Measurements from ENCODE around the gene RPS21. TPM values are rescaled to one million over a fixed set of nuclear protein-coding genes. Genes with fewer than 3 reads are reported as not detected.

The RPS21 gene
- total and polyA plus RNA-seq, 2 of the 4 experiments (the other 2 are of a cell fraction): 2,710 to 4,298 TPM

DNA sequence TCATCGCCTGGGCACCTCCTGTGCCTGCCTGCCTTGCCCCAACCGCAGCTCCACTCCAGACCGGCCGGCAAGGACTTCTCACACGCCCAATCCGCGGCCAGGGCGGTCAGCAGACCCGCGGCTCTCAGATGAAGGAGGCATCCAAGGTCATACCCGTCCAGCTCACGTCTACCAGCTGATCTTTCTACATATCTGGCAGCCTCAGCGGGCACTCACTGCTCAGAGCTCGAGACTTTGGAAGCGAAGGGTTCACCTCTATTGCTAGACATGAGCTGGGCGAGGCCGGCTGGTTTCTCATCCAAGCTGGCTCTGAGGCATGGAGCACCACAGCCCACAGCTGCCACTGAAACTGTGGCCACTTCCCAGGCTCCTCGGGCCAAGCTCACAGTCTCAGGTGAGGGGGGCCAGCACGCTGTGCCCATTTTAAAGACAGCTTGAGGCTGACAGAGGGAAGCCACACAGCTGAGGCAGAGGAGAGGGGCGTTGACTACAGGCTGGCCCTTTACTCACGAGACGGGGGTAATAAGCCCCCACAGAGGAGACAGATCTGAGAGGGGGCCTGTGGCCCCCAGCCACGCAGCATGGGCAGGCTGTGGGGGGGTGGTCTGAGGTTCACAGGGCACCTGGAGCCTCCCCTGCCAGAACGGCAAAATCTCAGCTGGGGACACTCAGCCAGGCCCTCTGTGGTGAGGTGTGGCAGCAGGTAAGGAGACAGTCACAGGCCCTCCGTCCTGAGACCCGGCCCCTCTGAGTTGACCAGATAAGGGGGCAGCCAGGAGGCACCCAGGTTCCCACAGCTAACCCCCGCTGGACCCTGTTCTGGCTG is 21.8 kb upstream of the RPS21 start:
- H3K56ac ChIP-seq (ENCODE audit: extremely low read depth, insufficient read depth, low read length): no peak overlapping the region
- intact Hi-C loops (cut with micrococcal nuclease): no loop called here
- H3K36me3 ChIP-seq (ENCODE audit: control insufficient read depth, insufficient read depth, low read length): peaks cover 4% of the 10 kb centered on the region; the same call in 1 of the 2 replicates
- peaks cover 6% of the 10 kb centered on the region; the same call in 1 of the 2 replicates for H3K9me1 ChIP-seq (ENCODE audit: insufficient read depth, low read length)
- H3K23ac ChIP-seq (ENCODE audit: low read depth, low read length): no peak overlapping the region
- H2BK15ac ChIP-seq (ENCODE audit: low read depth, low read length): no peak overlapping the region
- no peak overlapping the region; the same call in 1 of the 2 replicates for H3K4me2 ChIP-seq (ENCODE audit: low read depth, low read length)
- ATAC-seq (ENCODE audit: low read depth) (no peak), DNase-seq (no peak)
- no peak overlapping the region for H2BK120ac ChIP-seq (ENCODE audit: low read depth, low read length)
- H2BK20ac ChIP-seq (ENCODE audit: low read depth, low read length): no peak overlapping the region
- no peak overlapping the region for H2AK9ac ChIP-seq (replicated peaks; ENCODE audit: low read depth, low read length, poor library complexity)
- no peak overlapping the region for H3K14ac ChIP-seq (replicated peaks; ENCODE audit: low read depth, low read length)
- no peak overlapping the region for H3K4me3 ChIP-seq (ENCODE audit: insufficient read depth, low read depth, low read length)
- H2BK5ac ChIP-seq (ENCODE audit: low read depth, low read length, poor library complexity, severe bottlenecking): no peak overlapping the region
- in situ Hi-C loops (cut with MboI; ENCODE audit: low sequenced_read_pairs): no loop called here
- H2AK5ac ChIP-seq (ENCODE audit: low read depth, low read length): no peak overlapping the region
- no peaks in the 10 kb centered on the region for H3K9me3 ChIP-seq (ENCODE audit: control insufficient read depth, insufficient read depth, low read length)
- ChIA-PET CTCF (interaction anchor here (0.8 to 2.0 kb wide), 2 partner anchors 9 to 10 kb away, joined by 3 to 6 read pairs; no protein-coding TSS in a partner anchor), POLR2A (ENCODE audit: unreplicated experiment) (no interaction called here)
- no peaks in the 10 kb centered on the region for H3K79me1 ChIP-seq (ENCODE audit: low read depth in 1 of 2, low read length in 2 of 2)
- H2AFZ ChIP-seq (replicated peaks; ENCODE audit: low read length, poor library complexity): no peak overlapping the region
- H4K5ac ChIP-seq (ENCODE audit: low read depth, low read length): no peak overlapping the region
- no peak overlapping the region for H4K8ac ChIP-seq (ENCODE audit: low read depth in 2 of 2, low read length in 2 of 2)
- no peak overlapping the region for H4K91ac ChIP-seq (ENCODE audit: insufficient read depth, low read depth, low read length)
- BruUV-seq (replicated peaks): no TSS peak
- H3K4me1 ChIP-seq (ENCODE audit: control insufficient read depth, insufficient read depth, low read length): peaks cover 26% of the 10 kb centered on the region
- H3K27ac ChIP-seq (ENCODE audit: insufficient read depth, low read length): no peak overlapping the region
- peaks cover 18% of the 10 kb centered on the region; the same call in 1 of the 2 replicates for H4K20me1 ChIP-seq (ENCODE audit: insufficient read depth, low read length)
- H3K4ac ChIP-seq (ENCODE audit: low read depth, low read length): no peak overlapping the region
- dilution Hi-C loops (cut with HindIII; ENCODE audit: low sequenced_read_pairs, unreplicated experiment): no loop called here
- no peak overlapping the region for H3K18ac ChIP-seq (ENCODE audit: low read depth, low read length)
- WGBS, 2 experiments (ENCODE audit: extremely low coverage in 2 of 2, insufficient read length in 1 of 2): 87% methylated on average over 13 of the region's 27 CpGs; no CpG with 5 or more reads in 1 of the 2 experiments
- no peak overlapping the region for H3K9ac ChIP-seq (ENCODE audit: low read depth, low read length)
- no peaks in the 10 kb centered on the region for H3K27me3 ChIP-seq (ENCODE audit: control insufficient read depth, insufficient read depth, low read length)
- TF ChIP-seq MAFK (IDR thresholded peaks at IDR 0.05; ENCODE audit: low read depth, low read length): no peak
- TF ChIP-seq BHLHE40 (IDR thresholded peaks at IDR 0.05; ENCODE audit: low read depth, low read length): no peak
- no peak for TF ChIP-seq RCOR1 (IDR thresholded peaks at IDR 0.05; ENCODE audit: insufficient replicate concordance, low read length)
- no peak for TF ChIP-seq NFE2L2 (IDR thresholded peaks at IDR 0.05; ENCODE audit: low read depth, low read length)
- no peak for TF ChIP-seq ELK1 (IDR thresholded peaks at IDR 0.05; ENCODE audit: borderline replicate concordance, low read depth, low read length)
- no peak for TF ChIP-seq CHD1 (IDR thresholded peaks at IDR 0.05; ENCODE audit: low read depth, low read length)
- TF ChIP-seq RAD21 (IDR thresholded peaks at IDR 0.05; ENCODE audit: low read length): no peak
- no peak for TF ChIP-seq MXI1 (IDR thresholded peaks at IDR 0.05; ENCODE audit: borderline replicate concordance, low read depth, low read length)
- TF ChIP-seq SMC3 (IDR thresholded peaks at IDR 0.05; ENCODE audit: low read depth, low read length): no peak
- TF ChIP-seq CEBPB (IDR thresholded peaks at IDR 0.05; ENCODE audit: low read depth, low read length): no peak
- no peak for TF ChIP-seq RFX5 (IDR thresholded peaks at IDR 0.05; ENCODE audit: low read depth, low read length)
- TF ChIP-seq, protein P1, sequence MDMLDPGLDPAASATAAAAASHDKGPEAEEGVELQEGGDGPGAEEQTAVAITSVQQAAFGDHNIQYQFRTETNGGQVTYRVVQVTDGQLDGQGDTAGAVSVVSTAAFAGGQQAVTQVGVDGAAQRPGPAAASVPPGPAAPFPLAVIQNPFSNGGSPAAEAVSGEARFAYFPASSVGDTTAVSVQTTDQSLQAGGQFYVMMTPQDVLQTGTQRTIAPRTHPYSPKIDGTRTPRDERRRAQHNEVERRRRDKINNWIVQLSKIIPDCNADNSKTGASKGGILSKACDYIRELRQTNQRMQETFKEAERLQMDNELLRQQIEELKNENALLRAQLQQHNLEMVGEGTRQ (IDR thresholded peaks at IDR 0.05; ENCODE audit: low read depth, low read length): no peak
- no peak for TF ChIP-seq FOS (IDR thresholded peaks at IDR 0.05; ENCODE audit: low read depth, low read length)
- TF ChIP-seq, protein P2, sequence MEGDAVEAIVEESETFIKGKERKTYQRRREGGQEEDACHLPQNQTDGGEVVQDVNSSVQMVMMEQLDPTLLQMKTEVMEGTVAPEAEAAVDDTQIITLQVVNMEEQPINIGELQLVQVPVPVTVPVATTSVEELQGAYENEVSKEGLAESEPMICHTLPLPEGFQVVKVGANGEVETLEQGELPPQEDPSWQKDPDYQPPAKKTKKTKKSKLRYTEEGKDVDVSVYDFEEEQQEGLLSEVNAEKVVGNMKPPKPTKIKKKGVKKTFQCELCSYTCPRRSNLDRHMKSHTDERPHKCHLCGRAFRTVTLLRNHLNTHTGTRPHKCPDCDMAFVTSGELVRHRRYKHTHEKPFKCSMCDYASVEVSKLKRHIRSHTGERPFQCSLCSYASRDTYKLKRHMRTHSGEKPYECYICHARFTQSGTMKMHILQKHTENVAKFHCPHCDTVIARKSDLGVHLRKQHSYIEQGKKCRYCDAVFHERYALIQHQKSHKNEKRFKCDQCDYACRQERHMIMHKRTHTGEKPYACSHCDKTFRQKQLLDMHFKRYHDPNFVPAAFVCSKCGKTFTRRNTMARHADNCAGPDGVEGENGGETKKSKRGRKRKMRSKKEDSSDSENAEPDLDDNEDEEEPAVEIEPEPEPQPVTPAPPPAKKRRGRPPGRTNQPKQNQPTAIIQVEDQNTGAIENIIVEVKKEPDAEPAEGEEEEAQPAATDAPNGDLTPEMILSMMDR (conservative IDR thresholded peaks at IDR 0.05; ENCODE audit: low read depth, low read length): no peak

All from IMR-90 (cell line).